CD4-positive, alpha-beta T cell treated with Interleukin-4 for 4 hours (primary cell): Measurements from ENCODE around the gene SH3GLB1.

Experiments
- DNase-seq: peaks from one replicate; pipeline ENCODE4 v3.0.0-alpha.2; 2020

The SH3GLB1 gene

GRCh38 chr1:86774305-86775295 lies 70.2 kb downstream of the SH3GLB1 start:
- peak; percentile 18 for DNase-seq

- no peak for DNase-seq
Observed at GRCh38 chr1:86775395-86775794, 71.0 kb downstream of the SH3GLB1 start.

DNA sequence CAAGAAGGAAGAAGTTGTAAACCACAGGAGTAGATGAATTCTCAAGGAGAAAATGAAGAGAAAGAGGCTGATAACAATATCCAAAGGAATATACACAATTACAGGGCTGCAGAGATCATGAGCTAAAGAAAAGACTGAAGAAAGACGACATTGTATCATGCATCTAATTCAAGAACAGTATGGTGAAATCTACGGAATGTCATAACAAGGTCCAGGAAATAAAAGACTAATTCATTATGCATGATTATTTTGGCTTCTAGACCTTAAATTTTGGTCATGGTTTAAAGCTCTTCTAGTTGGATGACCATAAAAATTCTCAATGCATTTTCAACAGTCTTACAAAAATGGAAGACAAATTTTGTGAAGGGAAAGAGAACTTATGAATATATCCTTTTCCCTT lies 71.7 kb downstream of the SH3GLB1 start:
- no peak for DNase-seq

- no peak for DNase-seq
Observed at GRCh38 chr1:86778569-86779239, 74.3 kb downstream of the SH3GLB1 start.

GRCh38 chr1:86779308-86780191 lies 75.2 kb downstream of the SH3GLB1 start:
- no peak for DNase-seq

GRCh38 chr1:86782482-86782881 lies 78.1 kb downstream of the SH3GLB1 start:
- DNase-seq: no peak

DNA sequence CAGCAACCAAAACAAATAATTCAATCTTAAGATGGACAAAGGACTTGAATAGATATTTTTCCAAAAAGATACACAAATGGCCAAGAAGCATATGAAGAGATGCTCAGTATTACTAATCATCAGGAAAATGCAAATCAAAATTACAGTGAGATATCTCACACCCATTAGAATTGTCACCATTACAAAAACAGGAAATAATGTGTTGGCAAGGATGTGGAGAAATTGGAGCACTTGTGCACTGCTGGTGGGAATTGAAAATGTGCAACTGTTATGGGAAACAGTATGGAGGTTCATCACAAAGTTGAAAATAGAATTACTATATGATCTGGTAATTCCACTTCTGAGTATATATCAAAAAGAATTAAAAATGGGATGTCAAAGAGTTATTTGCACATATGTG lies 83.2 kb downstream of the SH3GLB1 start:
- no peak for DNase-seq

DNA sequence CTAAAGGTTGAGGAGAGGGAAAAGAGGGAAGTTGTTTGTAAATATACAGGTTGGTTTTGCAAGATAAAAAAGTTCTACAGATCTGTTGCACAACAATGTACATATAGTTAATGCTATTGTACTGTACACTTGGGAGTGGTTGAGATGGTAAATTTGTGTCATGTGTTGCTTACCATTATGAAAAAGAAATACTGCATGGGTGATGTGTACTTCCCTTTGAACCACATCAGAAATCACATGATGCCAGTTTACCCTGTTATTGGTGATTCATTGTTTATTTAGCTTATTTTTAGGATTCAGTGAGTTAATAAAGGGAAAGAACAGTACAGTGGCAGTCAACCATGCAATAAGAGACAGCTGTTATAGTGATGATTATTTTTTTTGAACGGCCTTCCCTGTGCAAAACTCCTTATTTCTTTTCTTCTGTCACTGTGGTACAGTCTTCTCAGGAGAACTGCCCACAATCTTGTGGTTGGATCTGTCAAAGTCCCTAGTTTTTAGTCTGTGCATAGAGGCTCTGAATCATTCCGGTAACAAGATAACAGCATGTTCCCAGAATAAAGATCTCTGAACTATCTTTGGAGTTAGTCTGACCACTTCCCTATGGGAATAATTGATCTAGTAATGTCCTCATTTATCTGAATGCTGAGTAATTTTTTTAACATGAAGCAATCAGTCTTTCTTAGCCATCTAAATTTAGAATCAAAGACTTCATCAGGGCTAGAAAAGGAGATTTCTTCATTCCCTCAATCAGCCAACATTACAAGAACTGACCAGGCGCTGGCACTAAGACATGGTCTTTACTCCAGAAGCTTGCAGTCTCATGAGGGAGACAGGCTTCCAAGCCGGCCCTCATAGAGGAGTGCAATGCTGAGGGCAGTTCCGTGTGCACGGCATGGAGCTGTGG lies 84.2 kb downstream of the SH3GLB1 start:
- no peak for DNase-seq

DNA sequence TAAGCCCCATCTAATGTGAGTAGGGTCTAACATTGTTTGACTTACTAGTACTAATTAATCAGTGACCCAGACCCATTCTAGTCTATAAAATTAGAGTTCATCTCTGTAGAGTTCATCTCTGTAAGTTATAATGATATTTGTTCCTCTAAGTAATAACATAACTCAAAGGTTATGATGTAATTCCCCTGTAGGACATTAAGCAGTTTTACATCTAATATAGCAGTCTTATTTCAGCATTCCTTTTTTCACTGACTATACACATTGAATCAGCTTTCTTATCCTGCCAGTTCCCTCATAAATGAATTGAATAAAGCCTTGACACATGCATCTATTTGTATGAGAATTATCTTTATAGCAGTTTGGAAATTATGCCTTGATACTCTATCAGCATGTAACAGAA lies 90.9 kb downstream of the SH3GLB1 start:
- no peak for DNase-seq
